Kidney glomerular epithelial cell (primary cell): ENCODE data around the gene POLG.
A peak's percentile ranks its signal among the peaks of the same experiment; 100 is the strongest.

Source experiments
- DNase-seq: peaks from one replicate; lab custom pipeline; 2025; lab: John Stamatoyannopoulos, UW

POLG gene

DNA sequence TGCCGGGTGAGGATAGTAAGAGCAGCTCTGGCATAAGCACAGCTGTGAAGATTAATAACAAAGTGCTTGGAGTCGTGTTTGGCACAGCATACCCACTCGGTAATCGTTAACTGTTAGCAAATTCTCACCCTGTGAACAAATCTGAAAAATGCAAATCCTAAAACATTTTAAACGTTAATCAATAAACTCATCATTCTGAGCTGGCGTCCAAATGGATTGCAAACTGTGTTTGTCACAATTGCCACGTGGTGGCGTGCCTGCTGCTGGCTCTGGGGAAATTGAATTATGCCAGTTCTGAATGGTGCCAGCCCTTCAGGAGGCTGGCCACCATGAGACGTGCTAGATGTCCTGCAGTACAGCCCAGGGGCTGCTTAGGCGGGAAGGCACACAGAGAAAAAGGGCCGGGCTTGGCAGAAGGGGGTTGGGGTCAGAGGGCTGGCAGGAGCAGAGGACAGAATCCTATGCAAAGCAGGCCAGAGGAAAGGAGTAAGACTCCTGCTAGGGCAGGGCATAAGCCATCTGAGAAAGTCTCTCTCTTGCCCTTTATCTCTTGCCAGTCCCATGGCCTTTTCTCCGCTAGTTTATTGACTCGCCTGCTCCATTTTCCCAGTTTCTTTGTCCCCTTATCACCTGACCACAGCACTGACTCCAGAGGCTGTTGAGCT lies 22.1 kb upstream of the POLG start:
- DNase-seq, result no peak

DNA sequence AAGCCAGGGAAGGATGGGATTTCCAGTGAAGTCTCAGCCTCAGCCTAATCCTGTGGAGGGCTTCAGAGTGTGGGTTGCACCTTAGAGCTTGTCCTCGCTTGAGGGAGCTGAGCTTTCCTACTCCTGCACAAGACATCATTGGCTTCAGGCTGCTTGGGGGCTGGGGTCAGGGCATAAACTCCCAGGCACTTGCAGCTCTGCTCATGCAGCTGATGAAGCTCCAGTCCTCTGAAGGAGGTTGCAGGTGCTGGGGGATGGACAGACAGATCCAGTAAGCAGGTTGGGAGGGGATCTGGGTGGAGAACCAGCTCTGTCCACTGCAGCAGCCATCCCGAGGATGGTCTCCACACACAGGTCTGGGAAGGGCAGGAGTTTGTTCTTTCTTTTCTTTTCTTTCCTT lies 19.4 kb upstream of the POLG start:
- no peak for DNase-seq

DNA sequence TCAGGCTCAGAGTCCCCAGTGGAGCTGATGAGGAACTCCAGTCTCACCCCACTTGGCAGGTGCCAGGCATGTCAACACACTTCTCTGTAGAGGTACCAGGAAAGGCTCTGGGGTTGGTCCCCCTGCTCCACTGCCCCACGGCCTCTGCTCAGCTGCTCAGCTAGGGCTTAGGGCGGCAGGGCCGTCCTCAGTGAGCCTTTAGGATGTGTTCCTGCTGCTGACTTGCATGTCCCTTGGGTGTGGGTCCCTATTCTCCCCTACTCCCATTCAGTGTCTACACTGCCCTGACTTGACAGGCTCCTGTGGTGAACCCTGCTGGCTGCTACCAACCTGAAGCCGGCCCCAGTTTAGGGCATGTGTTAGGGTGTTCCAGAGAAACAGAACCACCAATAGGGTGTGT lies 17.9 kb upstream of the POLG start:
- DNase-seq, result no peak

DNA sequence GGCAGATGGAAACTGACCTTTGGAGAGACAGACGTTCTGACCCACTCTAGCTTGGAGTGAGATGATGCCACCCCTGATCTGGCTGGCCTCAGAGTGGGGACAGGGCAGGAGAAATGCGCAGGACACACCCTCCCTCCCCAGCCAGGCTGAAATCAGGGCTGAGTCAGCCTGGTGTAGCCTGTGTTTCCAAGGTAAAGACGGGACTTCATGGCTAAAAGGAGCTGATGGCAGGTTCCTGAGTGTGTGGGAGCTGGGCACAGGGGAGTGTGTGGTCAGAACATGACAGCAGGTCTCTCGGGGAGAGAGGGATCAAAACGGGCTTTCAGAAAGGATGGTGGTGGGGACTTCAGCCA lies 14.6 kb upstream of the POLG start:
- DNase-seq, result no peak

DNA sequence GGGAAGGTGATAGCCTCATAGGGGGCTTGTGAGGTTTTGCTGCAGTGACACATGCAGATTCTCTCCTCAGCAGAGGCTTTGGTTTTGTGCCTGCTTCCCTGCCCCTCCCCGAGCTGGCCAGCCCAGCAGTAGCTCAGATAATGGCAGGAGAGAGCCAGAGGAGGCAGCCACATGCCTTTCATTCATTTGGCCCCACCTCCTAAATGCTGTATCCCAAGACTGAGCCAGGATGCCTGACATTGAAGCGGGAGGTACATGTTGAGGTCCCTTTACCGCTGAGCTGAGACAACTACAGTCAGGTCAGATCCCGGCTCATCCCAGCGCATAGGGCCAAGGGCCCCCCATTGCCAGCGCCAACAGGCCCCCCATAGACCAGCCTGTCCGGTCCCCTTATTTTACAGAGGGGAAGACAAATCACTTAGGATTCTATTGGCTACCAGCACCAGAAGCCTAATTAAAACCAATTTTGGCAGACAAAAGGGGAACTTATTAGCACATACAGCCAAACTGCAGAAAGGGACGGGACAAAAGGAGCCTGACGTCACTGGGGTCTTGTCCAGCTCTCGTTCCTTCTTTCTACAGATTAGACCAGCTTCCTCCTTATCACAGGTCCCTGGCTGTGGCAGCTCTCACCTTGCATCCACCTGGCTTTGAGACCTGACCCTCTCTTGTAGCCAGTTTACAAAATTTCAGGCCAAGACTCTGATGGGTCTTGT lies 12.1 kb upstream of the POLG start:
- DNase-seq, result no peak

DNA sequence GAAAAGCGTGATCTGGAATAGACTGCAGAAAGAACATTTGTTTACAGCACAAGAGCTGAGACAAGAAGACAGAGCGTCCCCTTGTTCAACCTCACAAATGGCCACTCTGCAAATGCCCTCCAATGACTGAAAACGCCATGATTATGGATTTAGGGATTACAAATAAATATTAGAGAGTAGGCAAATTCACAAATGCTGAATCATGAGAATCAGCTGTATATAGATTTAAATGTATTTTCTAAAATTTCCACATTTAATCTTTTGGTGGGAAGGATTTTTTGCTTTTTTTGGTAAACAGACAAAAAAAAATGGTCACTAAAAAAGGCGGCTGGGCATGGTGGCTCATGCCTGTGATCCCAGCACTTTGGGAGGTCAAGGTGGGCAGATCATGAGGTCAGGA lies 10.6 kb upstream of the POLG start:
- DNase-seq, result no peak

DNA sequence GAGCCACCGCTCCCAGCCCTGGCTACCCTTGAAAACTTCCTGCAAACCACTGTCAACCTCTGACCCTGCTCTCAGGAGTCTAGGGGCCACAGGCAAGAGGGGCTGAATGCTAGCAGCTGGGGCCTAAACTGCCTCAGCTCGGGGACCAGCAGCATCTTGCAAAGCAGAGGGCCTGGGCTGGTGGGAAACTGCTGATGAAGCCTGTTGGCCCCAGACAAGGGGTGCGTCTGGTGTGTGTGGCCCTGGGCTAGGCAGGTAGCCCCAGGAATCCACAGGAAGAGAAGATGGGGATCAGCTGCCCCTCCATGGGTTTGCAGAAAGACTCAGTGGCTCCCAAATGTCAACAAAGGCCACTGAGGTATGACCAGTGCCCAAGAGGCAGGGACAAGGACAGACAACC lies 8.2 kb upstream of the POLG start:
- DNase-seq, result no peak

DNA sequence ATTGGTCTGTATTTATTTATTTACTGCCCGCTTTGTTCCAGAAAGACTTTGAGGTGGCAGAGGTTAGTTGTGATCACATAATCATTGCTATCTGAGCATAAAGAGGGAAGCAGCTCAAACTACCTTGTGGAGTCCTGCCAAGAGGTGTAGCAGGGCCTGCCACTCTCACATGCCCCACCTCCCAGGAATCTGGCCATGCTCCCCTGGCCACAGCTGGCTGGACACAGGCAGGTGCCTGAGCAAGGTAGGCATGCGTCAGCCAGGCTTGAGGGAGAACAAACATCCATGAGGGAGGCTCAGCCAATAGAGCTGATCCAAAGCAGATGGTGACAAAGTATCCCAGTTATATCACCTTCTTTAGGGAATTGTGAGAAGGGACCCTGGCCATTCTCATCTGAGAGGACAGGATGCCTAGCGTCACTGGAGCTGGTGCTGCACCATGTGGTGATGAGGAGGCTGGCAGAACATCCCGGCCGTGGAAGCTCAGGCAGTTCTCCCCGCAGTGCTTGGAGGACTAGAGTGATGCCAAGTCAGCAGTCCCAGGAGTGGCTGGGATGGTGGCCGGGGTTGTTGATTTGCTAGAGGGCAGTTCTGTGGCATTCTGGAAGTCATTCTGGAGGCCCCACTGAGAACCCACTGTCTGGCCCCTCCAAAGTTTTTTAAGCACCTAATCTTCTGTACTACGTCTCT lies 6.8 kb upstream of the POLG start:
- DNase-seq, result no peak

DNA sequence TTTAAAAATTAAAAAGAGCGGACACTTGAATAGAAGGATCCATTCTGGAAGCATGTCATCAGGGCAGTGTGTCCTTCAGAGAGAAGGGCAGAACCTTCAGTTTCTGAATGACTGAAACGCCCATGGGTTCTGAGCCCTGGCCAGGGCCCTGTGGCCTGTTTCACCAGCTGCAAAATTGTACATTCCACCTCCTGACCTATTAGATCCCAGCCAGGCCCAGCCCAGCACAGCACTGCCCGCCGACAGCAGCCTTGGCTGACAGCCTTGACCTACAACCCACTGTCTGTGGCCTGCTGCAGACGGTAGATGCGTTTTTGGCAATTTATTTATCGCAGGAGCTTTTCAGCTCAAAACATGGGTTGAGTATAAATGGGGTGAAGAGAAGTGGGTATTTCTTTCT lies 5.9 kb upstream of the POLG start:
- no peak for DNase-seq

DNA sequence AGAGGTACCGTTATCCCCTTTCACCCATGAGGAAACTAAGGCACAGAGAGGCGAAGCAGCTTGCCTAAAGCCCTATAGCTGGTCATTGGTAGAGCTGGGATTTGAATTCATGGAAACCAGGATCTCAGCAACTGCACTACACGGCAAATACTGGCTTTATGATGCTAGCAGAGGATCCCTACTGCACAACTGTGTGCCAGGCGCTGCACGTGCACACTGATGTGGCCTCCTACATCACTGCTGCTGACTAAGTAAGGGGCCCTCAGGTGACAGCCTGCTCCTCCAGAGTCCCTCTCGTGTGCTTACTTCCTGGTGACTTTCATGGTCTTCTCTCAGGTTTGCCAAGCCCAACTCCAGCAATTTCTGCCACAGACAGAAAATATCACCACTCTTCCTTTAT lies 3.4 kb upstream of the POLG start:
- no peak for DNase-seq

DNA sequence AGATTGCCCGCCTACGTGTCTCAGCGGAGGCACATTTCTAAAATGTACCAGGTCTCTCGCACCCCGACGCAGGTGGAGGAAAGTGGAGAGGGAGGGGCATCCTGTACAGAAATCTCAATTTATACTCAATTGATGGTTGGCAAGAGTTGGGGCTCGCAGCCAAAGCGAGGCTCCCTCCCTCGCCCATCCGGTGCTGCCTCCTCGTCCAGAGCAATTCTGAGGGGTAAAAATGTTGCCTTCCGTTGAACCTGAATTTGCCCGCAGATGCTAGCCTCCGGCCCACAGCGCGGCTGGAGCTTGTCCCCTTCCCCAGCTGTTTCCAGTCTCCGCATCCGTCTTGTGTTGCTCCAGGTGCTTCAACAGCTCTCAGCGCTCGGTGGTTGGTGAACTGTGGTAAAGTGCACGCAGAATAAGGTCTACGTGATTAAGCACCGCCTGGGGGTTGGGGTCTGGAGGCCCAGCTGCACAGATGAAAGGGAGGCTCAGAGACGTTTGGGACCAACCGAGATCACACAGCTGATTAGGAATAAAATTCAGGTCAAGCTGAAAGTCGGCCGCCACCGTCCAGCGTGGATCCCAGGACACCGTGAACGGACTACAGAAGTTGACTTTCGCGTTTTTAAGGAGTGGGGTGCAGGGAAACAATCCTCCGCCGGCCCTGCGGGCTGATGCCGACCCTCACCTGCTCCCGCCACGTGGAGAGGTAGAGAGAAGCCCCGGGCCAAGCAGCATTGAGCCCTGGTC lies 846 bp upstream of the POLG start:
- peak; percentile 67 for DNase-seq

DNA sequence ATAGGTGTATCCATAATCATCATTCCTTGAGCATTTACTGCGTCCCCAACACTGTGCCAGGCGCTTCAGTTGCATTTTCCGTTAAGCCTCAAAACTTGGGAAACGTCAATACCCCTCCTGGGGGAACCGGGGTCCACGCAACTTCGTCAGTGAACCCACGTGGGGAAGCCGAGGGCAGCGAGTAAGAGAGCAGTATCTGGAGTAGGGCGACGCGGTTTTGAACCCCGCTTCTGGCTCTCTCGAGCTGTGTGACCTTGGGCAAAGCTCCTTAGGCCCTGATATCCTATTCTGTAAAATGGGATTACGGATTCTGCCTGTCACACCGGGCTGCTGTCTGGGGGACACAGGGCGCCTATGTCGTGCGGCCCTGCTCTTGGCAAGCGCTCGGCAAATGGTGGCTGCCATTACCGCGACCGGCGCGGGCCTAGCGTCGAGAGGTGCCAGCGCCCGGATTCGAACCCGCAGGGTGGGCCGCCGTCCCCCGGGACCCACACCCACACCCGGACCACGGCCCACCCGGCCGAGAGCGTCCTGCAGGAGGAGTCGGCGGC lies 590 bp downstream of the POLG start:
- no peak for DNase-seq

DNA sequence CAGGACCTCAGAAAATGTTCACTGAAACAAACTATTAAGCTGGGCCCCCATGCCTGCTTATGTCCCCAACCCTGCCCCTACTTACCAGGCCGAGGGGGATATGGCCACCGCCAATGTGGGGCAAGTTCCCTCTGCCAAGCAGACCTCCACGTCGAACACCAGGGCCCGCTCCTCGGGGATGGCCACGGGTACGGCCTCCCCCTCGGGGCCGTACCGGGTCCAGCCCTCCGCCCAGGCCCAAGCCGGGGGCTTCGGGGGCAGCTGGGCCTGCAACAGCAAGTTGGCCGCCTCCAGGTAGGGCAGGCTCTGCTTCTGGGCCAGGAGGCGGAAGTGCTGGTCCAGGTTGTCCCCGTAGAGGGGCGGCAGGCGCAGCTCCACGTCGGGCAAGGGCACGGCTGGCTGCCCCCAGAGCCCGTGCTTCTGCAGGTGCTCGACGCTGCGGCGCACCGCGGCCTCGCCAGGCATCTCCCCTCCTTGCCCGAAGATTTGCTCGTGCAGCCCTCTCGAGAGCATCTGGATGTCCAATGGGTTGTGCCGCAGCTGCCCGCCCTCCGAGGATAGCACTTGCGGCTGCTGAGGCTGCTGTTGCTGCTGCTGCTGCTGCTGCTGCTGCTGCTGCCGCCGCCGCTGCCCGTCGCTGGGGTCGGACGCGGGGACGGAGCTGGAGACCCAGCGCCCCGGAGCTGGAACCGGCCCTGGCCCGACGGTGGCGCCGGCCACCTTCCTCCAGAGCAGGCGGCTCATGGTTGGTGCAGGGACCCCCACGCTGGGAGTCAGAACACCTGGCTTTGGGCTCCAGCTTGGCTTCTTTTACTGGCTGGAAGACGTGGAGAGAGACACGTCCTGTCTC lies 1.4 kb downstream of the POLG start:
- no peak for DNase-seq

DNA sequence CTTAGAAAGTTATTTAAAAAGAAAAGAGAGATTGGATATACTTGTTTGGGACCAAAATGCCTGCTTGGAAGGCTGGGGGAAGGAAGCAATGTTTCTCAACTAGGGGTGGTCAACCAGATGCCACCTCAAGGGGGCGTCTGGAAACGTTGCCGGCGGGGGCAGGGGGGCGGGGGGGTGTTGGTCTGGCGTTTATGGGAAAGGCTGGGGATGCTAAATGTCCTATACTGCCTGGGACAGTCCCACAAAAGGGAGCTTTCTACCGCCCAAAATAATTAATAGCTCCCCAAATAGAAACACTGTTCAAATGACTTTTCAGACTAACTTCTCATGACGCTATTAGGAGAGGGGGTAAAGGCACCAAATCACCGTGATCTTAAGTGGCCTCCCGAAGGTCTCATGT lies 2.2 kb downstream of the POLG start:
- DNase-seq, result peak; percentile 12

DNA sequence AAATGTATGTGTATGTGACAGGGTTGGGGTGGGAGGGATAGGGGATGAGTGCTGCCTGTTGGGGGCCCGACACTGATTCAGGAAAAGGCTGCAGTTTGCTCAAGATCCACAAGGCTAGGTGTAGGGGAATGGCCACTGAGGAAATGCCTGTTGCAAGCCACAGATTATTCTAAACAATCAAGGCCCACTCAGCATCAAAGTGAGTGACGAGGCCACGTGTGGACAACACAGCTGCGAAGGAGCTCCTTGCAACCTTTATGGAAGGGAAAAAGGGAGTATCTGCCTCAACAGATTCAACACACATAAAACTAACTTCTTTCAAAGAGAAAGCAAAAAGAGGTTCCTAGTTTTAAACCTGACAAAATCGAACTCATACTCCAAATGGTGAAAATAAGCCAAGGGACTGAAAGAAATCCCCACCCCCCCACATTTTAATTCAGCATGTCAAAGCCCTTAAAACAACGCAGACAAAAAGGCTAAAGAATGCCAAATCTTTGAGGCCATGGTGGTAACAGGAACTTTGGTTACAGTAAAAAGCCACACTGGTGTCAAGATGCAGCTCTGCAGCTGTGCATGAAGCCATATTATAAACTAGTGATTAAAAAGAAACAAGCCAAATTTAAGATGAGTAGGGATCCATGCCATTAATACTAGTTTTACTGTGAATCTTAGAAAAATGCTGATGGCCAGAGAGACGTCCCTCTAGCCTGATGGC lies 3.6 kb downstream of the POLG start:
- no peak for DNase-seq

DNA sequence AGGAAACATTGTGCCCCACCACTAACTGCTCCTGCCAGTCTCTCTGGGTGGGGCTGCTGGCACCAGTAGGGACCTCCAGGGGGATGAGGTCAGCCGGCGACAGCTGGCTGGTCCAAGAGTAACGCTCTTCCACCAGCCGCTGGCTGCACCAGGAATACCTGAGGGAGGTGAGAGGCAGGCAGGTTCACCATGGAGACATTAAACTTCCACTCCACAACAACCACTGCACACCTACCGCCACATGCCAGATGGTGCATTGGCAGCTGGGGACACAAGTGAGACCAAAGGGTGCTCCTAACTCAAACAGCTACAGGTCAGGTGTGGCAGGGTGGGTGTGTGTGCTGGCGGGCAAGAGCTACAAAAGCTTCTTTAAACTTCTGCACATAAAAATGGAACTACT lies 4.5 kb downstream of the POLG start:
- no peak for DNase-seq

DNA sequence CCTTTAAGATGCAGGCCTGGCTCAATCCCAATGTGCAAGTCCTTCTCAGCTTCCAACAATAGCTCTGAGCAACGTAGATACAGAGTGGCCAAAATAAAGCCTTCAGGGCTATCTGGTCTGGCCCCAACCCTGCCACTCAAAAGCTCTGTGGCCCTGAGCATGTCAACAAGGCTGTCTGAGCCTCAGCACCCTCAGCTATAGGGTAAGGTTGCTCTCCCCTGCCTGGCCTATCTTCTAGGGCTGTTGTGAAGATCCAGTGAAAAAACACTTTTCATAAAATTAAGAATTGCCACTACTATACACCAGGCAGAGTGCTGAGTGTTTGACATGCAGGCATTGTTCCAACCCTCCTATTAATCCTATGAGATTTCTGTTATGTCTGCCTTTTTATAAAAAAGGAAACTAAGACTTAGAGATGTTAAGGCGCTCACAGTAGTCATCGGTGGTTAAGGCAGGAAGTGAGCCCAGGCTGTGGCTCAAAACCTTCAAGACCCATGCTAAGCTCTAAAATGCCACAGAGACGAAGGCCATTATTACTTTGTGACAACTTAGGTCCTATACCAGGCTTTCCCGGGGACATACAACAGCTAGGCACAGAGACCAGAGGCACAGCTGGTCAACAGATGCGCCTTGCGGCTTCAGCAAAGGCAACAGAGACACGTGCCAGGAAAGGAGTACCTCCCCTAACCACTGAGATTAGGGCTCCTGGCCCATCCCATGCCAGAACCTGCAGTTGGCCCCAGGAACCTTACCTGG lies 5.1 kb downstream of the POLG start:
- no peak for DNase-seq

DNA sequence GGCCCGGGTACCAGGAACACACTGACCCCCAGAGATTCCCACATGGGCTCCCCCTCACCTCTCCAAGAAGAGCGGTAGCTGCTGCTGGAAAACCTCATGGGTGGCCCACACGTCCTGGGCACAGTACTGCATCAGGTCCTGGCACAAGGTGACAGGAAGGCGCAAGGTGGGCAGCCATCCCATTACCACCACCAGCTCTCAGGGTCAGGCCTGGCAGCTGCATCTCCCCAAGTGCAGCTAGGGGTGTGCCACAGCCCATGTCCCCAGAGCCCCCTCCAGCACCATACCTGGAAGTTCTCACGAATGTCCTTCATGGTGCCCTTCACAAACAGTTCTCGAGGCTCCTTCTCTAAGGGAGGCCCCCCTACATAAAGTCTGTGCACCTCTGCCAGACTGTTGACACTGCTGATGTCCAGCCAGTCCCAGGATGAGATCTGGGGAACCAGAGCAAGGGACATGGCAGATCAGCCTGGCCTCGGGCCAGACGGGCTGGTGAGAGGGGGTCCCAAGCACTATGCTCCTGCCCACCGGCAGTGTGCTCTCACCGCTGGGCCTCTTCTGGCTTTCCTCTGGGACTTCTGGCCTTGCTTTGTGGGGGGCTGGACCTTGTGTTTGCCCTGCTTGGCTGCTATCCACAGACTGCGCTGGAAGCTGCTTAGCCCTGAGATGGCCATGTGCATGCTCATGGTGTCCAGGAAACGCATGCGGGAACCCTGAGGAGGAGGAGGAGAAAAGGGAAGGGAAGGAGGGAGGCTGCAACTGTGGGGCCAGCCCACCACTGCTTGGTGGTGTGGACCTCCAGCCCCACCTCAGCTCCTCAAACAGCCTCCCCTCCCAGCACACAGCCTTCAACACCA lies 6.0 kb downstream of the POLG start:
- no peak for DNase-seq

DNA sequence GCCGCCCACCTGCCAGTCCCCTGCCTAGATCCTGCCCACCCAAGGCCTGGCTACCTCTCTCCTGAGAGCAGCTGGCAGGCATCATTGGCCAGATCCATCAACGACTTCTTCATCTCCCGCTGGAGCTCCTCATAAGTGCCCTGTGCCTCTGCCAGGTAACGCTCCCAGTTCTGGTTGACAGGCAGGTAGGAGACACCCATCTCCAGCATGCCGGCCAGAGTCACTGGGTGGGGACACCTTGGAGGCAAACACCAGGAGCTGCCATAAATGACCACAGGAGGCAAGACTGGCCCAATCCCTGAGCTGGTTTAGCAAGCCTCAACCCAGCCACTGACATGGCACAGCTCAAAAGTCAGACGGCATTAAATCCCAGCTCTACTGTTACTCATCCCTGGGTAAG lies 7.5 kb downstream of the POLG start:
- no peak for DNase-seq
